Astrocyte of the spinal cord (primary cell): ENCODE measurements around the gene SYT1.

Experiments used
- DNase-seq: peaks from one replicate; pipeline ENCODE4 v3.0.0; 2011; ENCODE audit warnings: low read depth, low spot score
- H3K4me3 ChIP-seq: 2 replicates; pipeline ENCODE4 v1.5.1; 2011; ENCODE audit warnings: low read depth, mild to moderate bottlenecking, low read length, moderate library complexity
- CTCF ChIP-seq: IDR thresholded peaks from 2 replicates; pipeline ENCODE4 v1.5.1; 2012; ENCODE audit warnings: low read depth, mild to moderate bottlenecking, low read length, inconsistent platforms
- in situ Hi-C: cut with HindIII; loops from 2 replicates; pipeline ENCODE4 v1.10.0; 2017; ENCODE audit warnings: low sequenced_read_pairs

The SYT1 gene

GRCh38 chr12:78968226-78968625, 103.7 kb downstream of the SYT1 start:
- DNase-seq: no peak
- in situ Hi-C loops: no loop called here
- H3K4me3 ChIP-seq: no peak overlapping the region
- no peak for TF ChIP-seq CTCF

GRCh38 chr12:78970041-78970440, 105.5 kb downstream of the SYT1 start:
- peak; percentile 19 for DNase-seq
- TF ChIP-seq CTCF: no peak
- H3K4me3 ChIP-seq: no peak overlapping the region
- in situ Hi-C loops: no loop called here

DNA sequence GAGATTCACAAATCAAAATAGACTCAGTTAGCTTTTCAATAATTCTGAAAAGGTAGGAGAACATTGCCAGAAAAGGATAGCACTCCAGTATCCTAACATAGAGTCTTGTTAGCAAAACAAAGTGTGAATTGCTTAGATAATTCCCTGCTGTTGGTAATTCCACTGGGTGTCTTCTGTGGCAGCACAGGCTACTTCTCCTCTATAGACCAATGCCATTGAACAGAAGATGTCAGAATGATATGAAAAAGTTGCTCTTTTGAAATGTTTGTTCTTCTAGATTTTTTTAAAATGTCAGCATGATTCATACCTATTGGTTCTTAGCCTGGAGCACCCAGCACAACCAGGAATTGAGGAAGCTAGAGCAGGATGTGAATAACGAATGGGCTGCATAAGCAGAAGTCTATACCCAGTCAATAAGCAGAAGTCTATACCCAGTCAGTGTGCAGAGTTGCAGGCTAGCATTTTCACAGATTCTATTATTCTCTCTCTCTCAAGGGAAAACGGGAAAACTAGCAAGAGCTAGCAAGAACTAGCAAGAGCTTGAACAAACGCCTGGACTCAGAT, 112.8 kb downstream of the SYT1 start:
- in situ Hi-C loops: no loop called here
- no peak for DNase-seq
- no peak overlapping the region for H3K4me3 ChIP-seq
- no peak for TF ChIP-seq CTCF

DNA sequence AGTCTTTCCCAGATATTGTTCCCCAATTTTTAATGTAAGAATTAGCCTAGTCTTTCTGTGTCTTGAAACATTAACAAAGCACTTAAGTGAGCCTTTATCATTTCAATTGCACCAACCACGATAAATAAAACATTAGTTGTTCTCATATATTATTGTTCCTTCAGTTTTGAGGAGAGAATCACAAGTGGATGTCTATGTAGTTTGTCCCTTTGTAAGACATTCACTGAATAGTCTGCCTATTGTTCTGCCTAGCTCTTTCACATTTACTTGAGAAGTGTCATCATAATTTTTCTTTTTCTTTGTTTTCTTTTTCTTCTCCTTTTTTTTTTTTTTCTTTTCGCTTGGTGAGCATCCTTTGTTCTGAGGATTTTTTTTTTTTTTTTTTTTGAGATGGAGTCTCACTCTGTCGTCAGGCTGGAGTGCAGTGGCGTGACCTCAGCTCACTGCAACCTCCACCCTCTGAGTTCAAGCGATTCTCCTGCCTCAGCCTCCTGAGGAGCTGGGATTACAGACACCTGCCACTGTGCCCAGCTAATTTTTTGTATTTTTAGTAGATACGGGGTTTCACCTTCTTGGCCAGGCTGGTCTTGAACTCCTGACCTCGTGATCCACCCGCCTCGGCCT, 129.7 kb downstream of the SYT1 start:
- H3K4me3 ChIP-seq: no peak overlapping the region
- in situ Hi-C loops: no loop called here
- no peak for DNase-seq
- TF ChIP-seq CTCF: no peak

- DNase-seq: no peak
- no peak overlapping the region for H3K4me3 ChIP-seq
- no peak for TF ChIP-seq CTCF
- in situ Hi-C loops: no loop called here
These were observed 135.9 kb downstream of the SYT1 start for GRCh38 chr12:79000501-79000900.

DNA sequence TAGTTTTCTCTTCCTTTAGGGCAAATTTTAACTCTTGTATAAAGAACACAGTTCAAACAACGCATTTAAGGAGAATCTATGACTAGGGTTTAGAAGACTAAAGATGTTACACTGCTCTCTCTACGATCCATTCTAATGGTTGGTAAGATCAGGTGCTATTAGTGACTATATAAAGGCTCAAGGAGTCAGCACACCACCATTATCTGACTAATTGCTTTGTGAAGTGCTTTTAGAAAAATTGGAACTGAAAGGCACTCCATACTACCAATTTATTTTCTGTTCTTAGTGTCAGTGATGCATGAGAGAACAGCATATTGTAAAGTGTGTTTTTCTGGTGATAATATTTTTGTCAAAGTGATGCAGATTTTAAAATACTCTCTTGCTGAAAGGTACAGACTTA, 136.8 kb downstream of the SYT1 start:
- in situ Hi-C loops: no loop called here
- no peak for DNase-seq
- TF ChIP-seq CTCF: no peak
- H3K4me3 ChIP-seq: no peak overlapping the region
